G401 (cell line): ENCODE results near the gene SH3RF3. TPM values are rescaled to one million over a fixed set of nuclear protein-coding genes. Genes with fewer than 3 reads are reported as not detected.

Experiments
- DNase-seq: peaks from one replicate; pipeline ENCODE4 v3.0.0-alpha.2; 2015; ENCODE audit warnings: low spot score
- in situ Hi-C: cut with HindIII; loops from 2 replicates; pipeline ENCODE4 v1.10.0; 2016; ENCODE audit warnings: low sequenced_read_pairs, mixed read lengths
- total RNA-seq: library from RNA; depleted of rRNA; stranded (reverse); fragments of >200 nt; shearing (Covaris generic); gene quantifications from 2 replicates; pipeline ENCODE4 v1.2.3, GENCODE V29; 2014

SH3RF3 gene
- total RNA-seq, 1 experiment from 2014 or later = not detected

DNA sequence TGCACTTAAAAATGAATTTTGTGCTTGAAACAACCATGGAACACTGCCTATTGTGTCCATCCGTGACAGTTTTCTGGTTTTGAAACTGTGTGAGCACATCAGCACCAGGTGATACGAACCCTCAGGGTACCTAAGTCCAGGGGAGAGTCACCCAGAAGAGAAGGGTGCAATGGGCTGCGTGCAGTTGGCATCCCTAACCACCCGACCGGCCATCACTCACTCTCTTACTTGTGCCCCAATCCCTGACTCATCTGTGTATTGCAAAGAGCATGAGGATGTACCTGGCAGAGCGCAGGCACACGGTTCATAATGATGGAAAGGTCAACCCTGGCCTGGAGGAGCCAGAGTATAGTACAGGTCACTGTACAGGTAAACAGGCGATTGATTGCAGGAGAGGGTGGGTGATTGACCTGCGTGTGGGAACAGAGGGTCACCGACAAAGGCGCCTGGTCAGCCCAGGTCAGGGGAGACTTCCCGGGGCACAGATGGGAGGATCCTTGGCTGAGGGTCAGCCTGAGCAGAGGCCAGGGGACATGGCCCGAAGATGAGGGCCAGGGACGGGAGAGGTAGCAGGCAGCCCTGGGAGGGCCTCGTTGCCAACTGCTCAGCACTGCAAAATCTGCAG lies 324.5 kb downstream of the SH3RF3 start:
- DNase-seq = no peak
- in situ Hi-C loops = no loop called here

DNA sequence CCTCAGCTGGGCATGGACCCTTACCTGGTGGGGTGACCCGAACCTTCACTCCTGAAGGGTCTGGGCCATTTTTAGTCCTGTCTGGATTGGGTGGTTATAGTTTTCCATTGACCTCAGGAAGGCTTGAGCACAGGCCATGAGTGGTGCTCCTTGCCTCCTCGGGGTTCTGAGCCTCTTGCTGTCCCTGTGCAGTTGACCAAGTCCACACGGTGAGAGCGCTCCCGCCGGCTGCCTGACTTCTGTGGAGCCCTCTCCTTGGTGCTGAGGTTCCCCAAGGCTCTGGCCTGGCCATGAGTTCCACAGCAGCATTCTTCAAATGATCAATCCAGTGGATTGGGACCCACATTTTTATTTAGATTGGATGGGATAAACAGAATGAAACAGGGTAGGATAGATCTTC lies 325.3 kb downstream of the SH3RF3 start:
- in situ Hi-C loops = no loop called here
- DNase-seq = no peak

DNA sequence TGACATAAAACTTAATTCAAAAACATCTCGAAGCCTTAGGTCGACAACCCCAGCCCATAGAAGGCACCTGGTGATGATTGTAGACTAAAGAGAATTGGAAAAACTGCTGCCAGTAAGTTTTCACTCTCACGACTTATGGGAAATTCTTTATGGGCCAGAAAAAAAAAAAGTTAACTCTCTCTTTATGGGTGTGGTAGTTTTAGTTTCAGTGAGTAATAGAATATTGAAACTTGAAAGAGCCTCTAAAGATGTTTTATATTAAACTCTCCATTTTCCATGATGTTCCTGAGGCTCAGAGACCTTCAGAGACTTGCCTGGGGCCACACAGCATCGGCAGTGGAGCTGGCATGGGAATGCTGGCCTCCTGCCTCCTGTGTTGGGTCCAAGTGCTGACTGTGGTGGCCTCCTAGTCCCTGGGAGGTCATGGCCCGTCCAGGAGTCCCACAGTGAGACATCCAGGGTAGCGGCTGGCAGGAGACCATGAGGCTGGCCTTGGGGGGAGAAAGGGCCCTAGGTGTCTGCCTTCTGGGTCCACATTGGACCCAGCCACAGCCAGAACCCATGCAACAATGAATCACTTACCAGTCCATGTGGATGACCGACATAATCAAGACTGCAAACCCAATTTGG lies 325.9 kb downstream of the SH3RF3 start:
- in situ Hi-C loops = no loop called here
- no peak for DNase-seq

DNA sequence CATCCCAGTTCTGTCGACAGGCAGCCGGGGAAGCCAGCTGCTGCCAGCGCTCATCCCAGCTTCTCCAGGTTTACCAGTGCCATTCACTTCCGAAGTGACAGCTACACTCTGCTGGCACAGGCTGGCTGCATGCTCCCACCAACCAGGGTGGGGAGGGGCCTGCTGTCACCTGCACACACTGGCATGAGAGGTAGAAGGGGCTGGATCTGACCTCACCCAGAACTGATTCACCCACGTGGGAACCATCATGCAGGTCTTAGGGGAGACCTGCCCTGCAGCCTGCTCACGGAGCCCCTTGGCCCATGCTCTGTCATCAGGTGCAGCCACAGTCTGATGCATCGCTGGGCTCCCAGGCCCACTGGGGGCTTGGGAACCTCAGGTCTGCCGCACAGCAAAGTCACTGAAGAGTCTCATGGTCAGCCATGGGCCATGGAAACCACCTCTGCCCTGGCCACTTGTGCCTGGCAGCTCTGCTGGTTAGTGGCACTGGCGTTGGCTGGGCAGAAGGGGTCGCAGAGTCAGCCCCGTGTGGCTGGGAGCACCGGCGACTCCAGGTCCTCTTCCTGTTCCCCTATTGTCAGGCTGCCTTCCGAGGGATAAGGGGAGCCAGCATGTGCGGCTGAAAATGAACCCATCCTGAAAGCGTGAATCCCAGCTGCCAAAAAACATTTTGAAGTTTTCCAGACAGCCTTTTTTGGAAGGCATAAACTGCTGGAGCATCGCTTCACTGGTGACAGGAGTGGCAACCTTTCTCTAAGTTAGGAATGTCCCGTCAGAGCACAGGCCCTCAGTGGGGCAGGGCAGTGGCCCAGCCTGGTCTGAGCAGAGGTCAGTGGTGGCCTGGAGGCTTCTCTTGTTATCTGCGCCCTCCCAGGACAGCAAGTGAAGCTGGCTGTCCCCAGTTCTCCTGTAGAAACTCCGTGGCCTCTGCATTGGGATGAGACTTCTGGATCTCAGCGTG lies 327.0 kb downstream of the SH3RF3 start:
- DNase-seq = no peak
- in situ Hi-C loops = no loop called here

DNA sequence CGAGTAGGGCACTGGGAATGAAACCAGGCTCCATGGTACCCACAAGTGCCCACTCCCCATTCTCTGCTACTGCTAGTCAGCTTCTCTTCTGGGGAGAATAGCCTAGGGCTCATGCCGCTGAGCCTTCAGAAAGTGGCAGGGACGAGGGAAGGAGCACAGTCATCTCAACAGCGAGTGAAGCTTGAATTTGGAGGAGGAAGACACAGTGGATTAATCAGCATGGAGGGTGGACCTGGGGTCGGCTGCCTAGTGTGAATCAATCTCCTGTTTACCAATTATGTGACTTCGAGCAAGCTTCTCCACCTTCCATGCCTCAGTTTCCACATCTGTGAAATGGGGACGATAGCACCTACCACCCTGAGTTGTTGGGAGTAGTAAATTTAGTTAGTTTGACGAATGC lies 327.8 kb downstream of the SH3RF3 start:
- in situ Hi-C loops = no loop called here
- no peak for DNase-seq

DNA sequence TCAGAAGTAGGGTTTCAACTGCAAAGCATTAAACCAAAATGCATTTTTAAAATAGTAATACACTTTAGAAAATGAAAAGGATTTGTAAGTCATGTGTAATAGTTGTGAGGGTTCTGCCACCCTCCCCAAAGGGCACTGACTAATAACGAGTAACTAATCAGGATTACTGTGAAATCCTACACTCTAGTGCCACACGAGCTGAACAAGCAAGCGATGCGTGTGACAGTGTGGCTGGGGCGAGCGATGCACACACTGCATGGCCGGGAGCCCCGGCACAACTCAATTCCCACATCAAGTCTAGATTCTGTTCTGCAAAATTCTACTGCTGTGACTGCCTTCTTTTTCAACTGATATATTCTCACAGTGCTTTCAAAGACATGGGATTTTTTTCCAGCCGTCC lies 328.4 kb downstream of the SH3RF3 start:
- DNase-seq = no peak
- in situ Hi-C loops = no loop called here

DNA sequence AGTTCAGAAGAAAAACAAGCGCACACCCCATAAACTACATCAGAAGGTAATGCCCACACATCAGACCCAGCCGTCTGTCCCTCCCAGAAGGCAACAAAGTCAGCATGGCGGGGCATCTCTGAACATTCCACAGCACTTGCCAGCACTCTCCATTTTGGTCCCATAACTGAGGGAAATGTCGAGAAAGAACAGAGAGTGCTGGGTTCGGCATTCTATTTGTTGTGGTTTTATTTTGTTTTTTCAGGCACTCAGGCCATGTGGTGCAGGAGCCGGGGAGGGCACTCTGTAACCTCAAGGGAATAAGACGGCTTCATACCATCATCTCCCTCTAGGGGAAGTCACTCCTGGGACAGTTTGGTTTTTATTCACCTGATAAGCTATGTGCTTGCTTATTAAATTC lies 328.8 kb downstream of the SH3RF3 start:
- DNase-seq = no peak
- in situ Hi-C loops = no loop called here

DNA sequence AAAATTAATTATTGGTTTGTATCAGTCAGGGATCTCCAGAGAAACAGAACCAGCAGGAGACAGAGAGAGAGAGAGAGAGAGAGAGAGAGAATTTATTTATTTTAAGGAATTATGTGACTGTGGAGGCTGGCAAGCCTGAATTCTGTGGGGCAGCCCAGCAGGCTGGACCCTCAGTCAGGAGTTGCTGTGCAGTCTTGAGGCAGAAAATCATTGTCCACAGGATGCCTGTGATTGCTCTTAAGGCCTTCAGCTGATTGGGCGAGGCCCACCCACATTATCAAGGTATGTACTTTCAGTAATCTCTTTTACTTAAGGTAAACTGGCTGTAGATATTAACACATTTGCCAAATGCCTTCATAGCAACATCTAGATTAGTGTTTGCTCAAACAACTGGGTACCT lies 329.5 kb downstream of the SH3RF3 start:
- in situ Hi-C loops = no loop called here

DNA sequence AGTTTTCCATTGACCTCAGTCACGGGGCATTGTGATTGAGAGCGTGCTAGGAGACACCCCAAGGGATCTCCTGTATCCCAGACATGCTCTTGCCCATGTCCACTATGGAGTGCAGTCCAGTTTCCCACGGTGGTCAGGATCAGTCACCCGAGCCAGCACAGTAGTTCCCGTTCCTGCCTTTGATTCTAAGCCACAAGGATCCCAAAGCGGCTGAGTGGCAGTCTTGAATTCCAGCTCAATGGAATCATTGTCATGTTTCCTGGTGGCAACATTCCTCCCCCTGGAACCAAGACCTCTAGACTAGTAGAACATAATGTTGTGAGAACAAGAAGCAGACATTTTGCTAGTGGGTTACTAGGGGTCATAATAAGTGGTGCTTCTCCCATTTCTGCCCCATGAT lies 330.5 kb downstream of the SH3RF3 start:
- no peak for DNase-seq
- in situ Hi-C loops = no loop called here

More for the DNA sequence above, 329.5 kb downstream of the SH3RF3 start:
- DNase-seq = no peak

DNA sequence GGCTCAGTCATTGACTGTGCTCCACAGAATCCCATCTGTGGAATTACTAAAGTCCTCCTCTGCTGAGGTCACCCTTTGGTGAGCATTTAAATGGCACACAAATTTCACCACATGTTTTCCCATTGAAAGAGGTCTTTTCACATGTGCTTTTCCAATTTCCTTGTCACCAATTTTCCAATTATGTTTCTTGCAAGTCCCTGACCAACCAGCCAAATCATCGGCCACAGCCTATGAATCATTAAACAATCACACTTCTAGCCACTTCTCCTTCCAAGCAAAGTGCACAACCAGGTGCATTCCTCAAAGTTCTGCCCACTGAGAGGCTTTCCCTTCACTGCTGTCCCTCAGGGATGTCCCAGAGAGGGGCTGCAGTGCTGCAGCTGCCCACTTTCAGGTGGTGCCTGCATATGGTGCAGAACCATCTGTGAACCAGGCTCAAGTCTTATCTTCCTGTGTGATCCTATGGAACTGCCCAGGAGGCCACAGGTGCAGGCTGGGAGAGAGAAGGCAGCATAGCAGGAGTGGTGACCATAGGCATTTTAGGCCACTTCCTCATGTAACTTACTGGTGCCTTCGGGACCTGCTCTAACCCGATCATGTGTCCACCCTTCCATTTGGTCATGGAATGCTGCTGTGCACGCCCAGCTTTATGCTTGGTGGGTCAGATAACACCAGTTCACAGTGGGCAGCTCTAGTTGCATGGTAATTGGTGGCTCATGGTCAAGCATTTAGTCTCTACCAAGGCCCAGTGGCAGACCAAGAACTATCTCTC lies 331.7 kb downstream of the SH3RF3 start:
- DNase-seq = no peak
- in situ Hi-C loops = no loop called here

DNA sequence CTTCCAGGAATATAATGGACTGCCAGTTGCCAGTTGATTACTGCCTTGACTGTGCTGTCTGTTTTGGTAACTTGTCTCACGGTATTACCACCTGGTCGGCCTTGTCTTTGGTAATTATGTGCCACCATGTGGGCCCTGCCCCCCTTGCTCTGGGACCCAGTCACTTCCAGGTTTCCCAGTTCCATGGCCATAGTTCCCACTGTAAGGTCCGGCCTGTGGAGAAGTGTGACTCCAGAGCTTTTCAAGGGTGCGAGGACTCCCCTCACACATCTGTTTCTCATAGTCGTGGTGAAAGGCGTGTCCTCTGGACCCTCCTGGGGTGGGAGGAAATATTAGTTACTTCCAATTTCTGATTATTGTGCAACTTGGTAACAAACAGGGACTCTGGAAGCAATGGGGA lies 334.2 kb downstream of the SH3RF3 start:
- in situ Hi-C loops = no loop called here
- DNase-seq = no peak

DNA sequence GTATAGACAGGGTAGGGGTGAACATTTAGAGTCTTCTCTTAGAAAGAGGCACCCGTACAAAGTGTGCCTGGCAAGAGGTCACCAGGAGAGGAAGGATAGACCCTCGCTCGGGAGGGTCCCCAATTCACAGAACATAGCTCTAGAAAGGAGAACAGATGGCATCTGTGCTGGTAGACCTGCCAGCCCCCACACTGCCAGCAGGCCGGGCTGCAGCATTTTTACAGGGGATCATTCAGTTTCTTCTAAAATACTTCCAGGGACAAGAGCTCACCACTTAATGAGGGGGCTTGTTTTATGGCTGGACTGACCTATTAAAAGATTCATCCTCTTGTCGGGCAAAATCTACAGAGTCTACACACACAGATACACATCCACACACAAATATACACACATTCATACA lies 334.9 kb downstream of the SH3RF3 start:
- in situ Hi-C loops = no loop called here
- no peak for DNase-seq

DNA sequence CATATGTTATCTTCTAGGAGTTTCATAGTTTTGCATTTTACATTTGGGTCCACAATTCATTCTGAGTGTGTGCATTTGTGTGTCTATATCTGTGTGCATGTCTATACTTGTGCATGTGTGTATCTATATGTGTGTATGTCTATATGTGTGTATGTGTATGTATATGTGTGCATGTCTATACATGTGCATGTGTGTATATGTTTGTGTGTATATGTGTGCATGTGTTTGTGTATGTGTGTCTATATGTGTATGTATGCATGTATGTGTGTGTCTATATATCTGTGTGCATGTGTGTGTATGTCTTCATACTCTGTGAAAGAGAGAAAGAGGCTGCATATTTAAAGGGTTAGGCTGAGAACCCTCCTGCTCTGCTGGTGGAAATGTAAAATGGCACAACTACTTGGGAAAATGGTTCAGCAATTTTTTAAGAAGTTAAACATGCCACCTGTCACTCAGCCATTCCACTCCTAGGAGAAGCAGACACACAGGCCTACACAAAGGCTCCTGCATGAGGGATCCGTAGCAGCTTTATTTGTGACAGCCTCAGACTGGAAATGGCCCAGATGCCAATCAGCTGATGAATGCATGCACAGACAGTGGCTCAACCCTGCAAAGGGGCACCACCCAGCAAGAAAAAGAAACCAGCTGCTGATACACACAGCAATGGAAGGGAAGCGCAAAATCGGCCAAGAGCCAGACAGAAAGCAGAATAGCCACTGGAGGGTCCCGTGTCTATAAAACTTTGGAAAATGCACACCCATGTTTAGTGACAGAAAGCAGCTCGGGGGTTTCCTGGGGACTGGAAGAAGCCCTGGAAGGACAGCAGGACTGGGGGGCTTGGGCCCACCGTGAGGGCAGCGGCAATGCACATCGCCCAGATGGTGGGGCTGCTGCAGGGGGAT lies 337.9 kb downstream of the SH3RF3 start:
- in situ Hi-C loops = no loop called here
- DNase-seq = no peak

DNA sequence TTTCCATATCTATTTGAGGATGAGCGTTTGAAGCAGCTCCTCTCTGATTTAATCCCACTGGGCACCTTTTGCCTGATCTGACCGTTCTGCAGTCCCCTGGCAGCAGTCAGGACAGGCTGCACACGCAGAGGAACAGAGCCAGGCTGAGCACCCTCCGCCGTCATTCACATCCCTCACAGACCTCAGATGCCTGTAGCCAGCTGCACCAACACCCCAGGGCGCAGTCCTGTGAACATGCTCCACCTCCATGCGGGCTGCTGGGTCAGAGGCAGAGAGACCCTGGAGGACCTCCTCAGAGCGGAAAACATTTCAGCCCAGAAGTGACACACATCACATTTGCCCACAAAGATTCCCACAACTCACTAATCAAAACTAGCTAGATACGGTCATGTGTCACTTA lies 338.7 kb downstream of the SH3RF3 start:
- in situ Hi-C loops = no loop called here

DNA sequence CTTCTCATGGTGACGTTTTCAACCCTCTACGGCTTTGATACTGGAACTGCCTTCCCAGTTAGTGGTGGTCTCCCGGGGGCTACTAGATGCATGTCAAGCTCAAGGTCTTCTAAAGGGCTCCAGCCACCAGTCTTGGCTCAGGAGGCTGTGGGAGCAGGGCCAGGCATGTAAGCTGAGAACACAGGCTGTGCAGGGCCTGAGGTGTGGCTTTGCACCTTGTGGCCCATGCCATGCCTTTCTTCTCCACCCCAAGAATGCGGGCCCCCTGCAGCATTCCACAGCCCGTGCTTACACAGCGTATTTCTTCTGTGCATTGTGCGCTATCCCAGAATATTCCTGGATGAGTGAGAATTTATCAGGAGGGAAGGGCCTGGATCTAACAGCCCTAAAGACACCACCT lies 339.9 kb downstream of the SH3RF3 start:
- in situ Hi-C loops = no loop called here
- no peak for DNase-seq

More for the DNA sequence above, 338.7 kb downstream of the SH3RF3 start:
- no peak for DNase-seq

DNA sequence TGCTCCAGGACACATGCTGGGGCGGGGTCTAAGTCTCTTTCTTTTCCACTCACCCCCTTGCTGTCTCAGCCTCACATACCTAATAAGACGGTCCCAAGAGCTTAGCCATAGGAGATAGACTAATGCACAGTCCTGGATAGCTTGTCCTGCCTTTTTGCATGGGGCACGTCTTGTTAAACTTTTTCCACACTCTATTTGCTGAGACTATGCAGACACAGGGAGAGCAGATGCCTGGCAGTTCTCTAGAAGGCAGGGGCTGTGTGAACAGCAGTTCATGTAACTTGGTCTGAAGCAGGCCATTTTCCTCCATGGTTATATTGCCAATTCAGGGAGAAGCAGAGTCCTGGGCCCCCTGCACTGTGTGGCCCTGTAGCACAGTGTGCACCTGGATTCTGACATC lies 342.7 kb downstream of the SH3RF3 start:
- in situ Hi-C loops = no loop called here
- DNase-seq = no peak

DNA sequence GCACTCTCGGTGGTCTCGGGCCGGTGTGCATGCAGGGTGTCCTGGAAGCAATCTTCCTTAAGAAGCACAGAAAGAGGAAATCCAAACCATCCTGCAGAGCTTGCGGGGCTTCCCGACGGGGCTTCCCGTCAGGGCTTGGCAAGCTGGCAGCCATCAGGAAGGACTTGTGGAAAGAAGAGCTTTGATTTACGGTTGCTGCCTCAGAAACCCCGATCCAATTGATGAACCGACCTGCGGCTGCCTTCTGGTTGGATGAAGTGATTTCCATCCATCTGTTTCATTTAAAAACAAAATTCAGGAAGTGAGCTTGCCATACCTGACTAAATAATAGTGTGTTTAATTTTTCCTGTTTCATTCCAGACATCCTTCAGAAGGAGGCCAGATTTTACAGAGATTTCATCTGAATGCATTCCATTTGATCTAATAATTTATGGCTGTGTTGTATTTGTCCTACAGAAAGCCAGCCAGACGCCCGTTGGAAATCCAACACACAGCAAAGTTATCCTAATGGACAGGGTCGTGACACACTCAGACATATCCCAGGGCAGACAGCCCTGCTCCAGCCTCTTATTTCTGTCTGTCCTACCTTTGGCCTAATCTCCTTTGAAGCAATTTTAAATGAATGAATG lies 343.4 kb downstream of the SH3RF3 start:
- DNase-seq = no peak
- in situ Hi-C loops = no loop called here

DNA sequence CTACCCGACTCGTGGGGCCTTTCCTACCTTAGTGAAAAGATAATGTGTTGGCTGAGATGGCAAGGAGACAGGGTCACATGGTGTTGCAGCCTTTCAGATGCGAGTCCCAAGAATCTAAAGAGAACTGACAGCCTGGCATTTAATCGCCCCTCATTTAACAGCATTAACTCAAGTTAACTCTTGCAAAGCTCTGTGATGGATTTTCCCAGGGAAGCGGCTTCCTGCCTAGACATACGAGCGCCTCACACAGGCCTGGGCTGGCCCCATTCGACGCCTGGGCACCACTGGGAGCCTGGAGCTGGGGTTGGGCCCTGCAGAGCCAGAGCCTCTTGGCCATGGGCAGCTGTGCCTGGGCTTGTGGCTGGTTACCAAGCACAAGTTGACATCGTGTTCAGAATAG lies 344.0 kb downstream of the SH3RF3 start:
- in situ Hi-C loops = no loop called here
- no peak for DNase-seq
